ENCODE results near the gene PPP2R2C. TPM values are rescaled to one million over a fixed set of nuclear protein-coding genes. Genes with fewer than 3 reads are reported as not detected.

The PPP2R2C gene
- total RNA-seq, 1 donor from 2014 or later = 2.2 TPM

DNA sequence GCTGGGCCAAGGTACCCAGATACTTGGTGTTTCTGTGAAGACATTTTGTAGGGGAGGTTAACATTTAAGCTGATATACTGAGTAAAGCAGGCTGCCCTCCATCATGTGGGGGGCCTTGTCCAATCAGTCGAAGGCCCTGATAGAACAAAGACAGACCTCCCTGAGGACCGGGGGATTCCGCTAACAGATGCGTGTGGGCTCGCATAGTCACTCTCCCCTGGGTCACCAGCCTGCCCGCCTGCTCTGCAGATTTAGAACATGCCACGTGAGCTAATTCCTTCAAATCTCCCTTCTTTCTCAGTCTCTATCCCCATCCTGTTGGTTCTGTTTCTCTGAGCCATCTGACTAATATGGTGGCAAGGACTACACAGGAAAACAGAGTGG is 142.0 kb downstream of the PPP2R2C start:
- Histone ChIP-seq H3K4me3 (no peak overlapping the region), H3K27ac (no peak overlapping the region), H3K9me3 (no peaks in the 10 kb centered on the region), H3K4me1 (no peaks in the 10 kb centered on the region), H3K36me3 (no peaks in the 10 kb centered on the region), H3K27me3 (peaks cover 4% of the 10 kb centered on the region)
- DNase-seq (ENCODE audit: low spot score in 2 of 2) = no peak
- intact Hi-C loops (cut with DNase I) = no loop called here
- TF ChIP-seq, protein P1, sequence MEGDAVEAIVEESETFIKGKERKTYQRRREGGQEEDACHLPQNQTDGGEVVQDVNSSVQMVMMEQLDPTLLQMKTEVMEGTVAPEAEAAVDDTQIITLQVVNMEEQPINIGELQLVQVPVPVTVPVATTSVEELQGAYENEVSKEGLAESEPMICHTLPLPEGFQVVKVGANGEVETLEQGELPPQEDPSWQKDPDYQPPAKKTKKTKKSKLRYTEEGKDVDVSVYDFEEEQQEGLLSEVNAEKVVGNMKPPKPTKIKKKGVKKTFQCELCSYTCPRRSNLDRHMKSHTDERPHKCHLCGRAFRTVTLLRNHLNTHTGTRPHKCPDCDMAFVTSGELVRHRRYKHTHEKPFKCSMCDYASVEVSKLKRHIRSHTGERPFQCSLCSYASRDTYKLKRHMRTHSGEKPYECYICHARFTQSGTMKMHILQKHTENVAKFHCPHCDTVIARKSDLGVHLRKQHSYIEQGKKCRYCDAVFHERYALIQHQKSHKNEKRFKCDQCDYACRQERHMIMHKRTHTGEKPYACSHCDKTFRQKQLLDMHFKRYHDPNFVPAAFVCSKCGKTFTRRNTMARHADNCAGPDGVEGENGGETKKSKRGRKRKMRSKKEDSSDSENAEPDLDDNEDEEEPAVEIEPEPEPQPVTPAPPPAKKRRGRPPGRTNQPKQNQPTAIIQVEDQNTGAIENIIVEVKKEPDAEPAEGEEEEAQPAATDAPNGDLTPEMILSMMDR (IDR thresholded peaks at IDR 0.05) = no peak

DNA sequence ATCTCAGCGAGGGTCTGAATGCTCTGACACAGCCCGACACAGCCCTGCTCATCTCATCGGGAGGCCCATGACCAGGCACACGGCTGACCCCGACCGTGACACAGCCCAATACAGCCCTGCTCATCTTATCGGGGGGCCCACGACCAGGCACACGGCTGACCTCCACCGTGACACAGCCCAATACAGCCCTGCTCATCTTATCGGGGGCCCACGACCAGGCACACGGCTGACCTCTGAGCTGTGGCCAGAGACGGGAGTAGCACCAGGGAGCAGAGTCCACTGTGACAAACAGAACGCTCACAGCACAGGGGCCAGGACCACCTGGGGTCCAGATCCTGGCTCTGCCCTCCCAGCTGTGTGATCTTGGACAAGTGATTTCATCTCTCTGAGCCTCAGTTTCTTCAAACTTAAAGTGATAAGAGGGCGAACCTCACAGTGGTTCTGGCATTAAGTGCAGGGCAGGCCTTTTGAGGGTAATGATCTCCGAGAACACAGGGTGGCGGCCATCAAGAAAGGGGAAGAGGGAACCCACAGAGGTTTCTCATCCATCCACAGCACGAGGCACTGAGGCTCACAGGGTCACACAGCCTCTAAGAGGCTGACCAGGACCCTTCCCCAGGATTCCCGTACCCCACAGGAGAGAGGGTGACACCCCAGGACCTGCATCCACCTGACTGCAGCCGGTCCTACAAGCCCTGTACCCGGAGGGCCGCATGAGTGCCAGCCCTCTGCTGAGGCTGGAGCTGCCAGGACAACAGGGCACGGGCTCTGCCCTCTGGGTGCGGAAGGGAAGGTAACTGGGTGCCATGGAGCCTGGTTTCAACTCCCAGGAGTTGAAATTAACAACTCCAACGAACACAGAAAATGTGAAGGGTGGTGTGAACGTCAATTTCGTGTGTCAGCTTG is 142.7 kb downstream of the PPP2R2C start:
- intact Hi-C loops (cut with DNase I) = no loop called here
- Histone ChIP-seq H3K9me3 (no peaks in the 10 kb centered on the region), H3K4me3 (no peak overlapping the region), H3K36me3 (no peaks in the 10 kb centered on the region), H3K27me3 (peaks cover 4% of the 10 kb centered on the region), H3K4me1 (no peaks in the 10 kb centered on the region), H3K27ac (no peak overlapping the region)
- TF ChIP-seq, protein P1 (IDR thresholded peaks at IDR 0.05) = no peak
- DNase-seq (ENCODE audit: low spot score in 2 of 2) = no peak

DNA sequence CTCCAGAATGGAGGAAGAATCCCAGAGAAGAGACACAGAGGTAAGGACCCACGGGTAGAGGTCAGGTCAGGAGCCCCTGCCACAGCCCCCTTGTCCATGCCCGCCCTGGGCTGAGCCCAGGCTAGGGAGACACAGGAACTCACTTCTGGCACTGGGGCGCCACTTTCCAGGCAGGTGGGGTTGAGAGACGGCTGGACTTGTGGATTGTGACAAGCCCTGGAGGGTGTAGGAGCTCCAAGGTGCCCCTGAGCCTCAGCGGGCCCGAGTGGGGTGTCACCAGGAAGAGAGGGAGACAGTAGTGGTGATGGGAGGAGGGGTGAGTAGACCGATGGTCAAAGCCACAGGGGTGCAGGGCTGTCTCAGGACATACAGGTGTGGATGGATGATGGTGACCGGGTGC is 143.9 kb downstream of the PPP2R2C start:
- no peak for DNase-seq (ENCODE audit: low spot score in 2 of 2)
- Histone ChIP-seq H3K9me3 (no peaks in the 10 kb centered on the region), H3K36me3 (no peaks in the 10 kb centered on the region), H3K27ac (no peak overlapping the region), H3K4me1 (no peaks in the 10 kb centered on the region), H3K4me3 (no peak overlapping the region), H3K27me3 (peaks cover 4% of the 10 kb centered on the region)
- intact Hi-C loops (cut with DNase I) = no loop called here
- TF ChIP-seq, protein P1 (IDR thresholded peaks at IDR 0.05) = no peak

DNA sequence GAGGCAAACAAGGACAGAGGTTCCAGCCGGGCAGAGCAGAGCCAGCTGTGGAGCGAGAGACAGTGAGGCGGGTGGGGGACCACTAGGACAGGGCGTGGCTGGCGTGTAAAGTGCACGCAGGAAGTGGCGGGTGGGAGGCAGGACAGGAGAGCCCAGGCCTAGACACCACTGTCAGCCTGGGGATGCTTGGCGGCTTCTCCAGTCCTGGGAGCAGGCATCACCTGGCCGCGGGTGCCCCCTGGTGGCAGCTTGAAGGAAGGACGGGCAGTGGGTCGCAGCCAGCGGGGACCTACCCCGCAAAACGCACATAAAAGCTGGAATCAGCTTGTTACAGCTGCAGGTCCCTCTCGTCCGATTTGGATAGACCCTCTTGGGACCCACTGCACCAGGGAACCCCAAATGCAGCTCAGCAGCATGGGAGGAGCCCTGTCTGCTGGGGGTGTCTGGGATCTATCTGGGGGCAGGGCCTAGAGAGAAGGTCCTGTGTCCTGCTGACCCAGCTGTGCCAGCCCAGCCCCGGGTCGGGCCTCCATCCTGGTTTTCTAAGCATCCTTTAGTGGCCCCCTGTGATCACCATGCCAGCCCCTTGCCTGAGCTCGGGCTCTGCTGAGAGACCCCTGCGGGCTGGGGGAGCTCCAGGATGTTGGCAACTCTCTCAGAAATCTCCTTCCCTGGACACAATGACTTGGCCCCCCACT is 145.0 kb downstream of the PPP2R2C start:
- intact Hi-C loops (cut with DNase I) = loop anchor here (1.0 kb wide), 2 partner anchors 63 to 77 kb away; no protein-coding TSS in a partner anchor
- no peaks in the 10 kb centered on the region for H3K4me1 ChIP-seq
- H3K9me3 ChIP-seq = no peaks in the 10 kb centered on the region
- TF ChIP-seq, protein P1 (IDR thresholded peaks at IDR 0.05) = peak; percentile 92 to 96 (median 96)
- no peaks in the 10 kb centered on the region for H3K36me3 ChIP-seq
- H3K27me3 ChIP-seq = peaks cover 4% of the 10 kb centered on the region
- no peak overlapping the region for H3K4me3 ChIP-seq
- peak in 1 of 2 donors; percentile 87 for DNase-seq (ENCODE audit: low spot score in 2 of 2)
- no peak overlapping the region for H3K27ac ChIP-seq

DNA sequence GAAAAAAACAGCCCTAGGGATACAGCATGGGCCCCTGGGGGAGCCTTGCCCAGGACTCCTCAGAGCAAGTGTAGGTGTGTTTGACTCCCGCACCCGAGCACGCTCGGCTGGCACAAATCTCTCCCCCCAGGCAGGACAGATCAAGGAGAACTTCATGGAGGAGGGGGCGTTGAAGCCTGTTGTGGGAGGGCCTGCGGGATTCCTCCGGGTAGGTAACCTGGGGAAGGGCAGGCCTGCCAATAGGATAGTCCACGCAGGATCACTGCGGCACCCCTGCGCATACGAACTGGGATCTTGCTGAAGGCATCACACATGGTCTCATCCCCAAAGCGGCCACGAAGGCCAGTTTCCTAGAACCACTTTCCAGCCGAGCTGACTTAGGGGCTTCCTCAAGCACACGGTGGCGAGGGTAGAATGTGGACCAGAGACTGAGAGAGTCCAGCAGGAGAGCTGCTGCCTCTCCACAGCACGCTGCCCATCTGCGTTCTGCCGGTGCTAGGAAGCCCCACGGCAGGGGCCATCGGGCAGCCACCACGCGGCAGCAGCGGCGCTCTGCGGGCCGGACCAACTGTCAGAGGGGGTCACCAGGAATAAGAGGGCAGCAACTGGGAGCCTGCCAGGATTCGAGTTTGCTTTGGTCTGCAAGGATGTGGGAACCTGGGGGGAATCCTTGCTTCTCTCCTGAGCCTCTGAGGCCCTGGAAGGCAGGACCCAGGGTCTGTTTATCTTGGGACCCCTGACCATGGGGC is 145.9 kb downstream of the PPP2R2C start:
- Histone ChIP-seq H3K4me1 (no peaks in the 10 kb centered on the region), H3K36me3 (no peaks in the 10 kb centered on the region), H3K27me3 (peaks cover 4% of the 10 kb centered on the region), H3K27ac (no peak overlapping the region), H3K4me3 (no peak overlapping the region), H3K9me3 (no peaks in the 10 kb centered on the region)
- TF ChIP-seq, protein P1 (IDR thresholded peaks at IDR 0.05) = no peak
- no peak for DNase-seq (ENCODE audit: low spot score in 2 of 2)
- intact Hi-C loops (cut with DNase I) = loop anchor here (1.0 kb wide), 2 partner anchors 62 to 76 kb away; no protein-coding TSS in a partner anchor

Data from ascending aorta (tissue), 2 donors.